ENCODE results near the gene NXPH4. TPM values are rescaled to one million over a fixed set of nuclear protein-coding genes. Genes with fewer than 3 reads are reported as not detected.

The NXPH4 gene
- total RNA-seq, 3 donors from 2014 or later = 0.25 TPM; not detected in 2

GRCh38 chr12:57268264-57268663, 51.7 kb downstream of the NXPH4 start:
- Histone ChIP-seq H3K4me3 (no peak overlapping the region), H3K36me3 (ENCODE audit: low read depth) (peaks cover 4% of the 10 kb centered on the region), H3K4me1 (ENCODE audit: low read depth) (no peaks in the 10 kb centered on the region), H3K9me3 (no peaks in the 10 kb centered on the region)
- TF ChIP-seq CTCF (IDR thresholded peaks at IDR 0.05) = no peak
- no peak for DNase-seq
- no peak for ATAC-seq
- intact Hi-C loops (cut with DNase I, micrococcal nuclease) = loop anchor here in 1 of 2 donors (10.0 kb wide), 1 partner anchor 187 kb away; the partner anchor contains the start of genes GLI1 and INHBE

GRCh38 chr12:57270966-57271470, 54.4 kb downstream of the NXPH4 start:
- intact Hi-C loops (cut with DNase I, micrococcal nuclease) = loop anchor here in 1 of 2 donors (10.0 kb wide), 1 partner anchor 184 kb away; the partner anchor contains the start of genes GLI1 and INHBE
- H3K36me3 ChIP-seq (ENCODE audit: low read depth) = peaks cover 4% of the 10 kb centered on the region
- H3K4me1 ChIP-seq (ENCODE audit: low read depth) = no peaks in the 10 kb centered on the region
- no peak for TF ChIP-seq CTCF (IDR thresholded peaks at IDR 0.05)
- H3K4me3 ChIP-seq = no peak overlapping the region
- no peaks in the 10 kb centered on the region for H3K9me3 ChIP-seq
- DNase-seq (no peak), ATAC-seq (no peak)

GRCh38 chr12:57272337-57273151, 56.0 kb downstream of the NXPH4 start:
- DNase-seq (no peak), ATAC-seq (no peak)
- Histone ChIP-seq H3K9me3 (no peaks in the 10 kb centered on the region), H3K4me3 (no peak overlapping the region), H3K36me3 (ENCODE audit: low read depth) (peaks cover 1% of the 10 kb centered on the region), H3K4me1 (ENCODE audit: low read depth) (no peaks in the 10 kb centered on the region)
- no peak for TF ChIP-seq CTCF (IDR thresholded peaks at IDR 0.05)
- intact Hi-C loops (cut with DNase I, micrococcal nuclease) = loop anchor here in 1 of 2 donors (10.0 kb wide), 1 partner anchor 182 kb away; the partner anchor contains the start of genes GLI1 and INHBE

GRCh38 chr12:57273516-57273915, 56.9 kb downstream of the NXPH4 start:
- Histone ChIP-seq H3K36me3 (ENCODE audit: low read depth) (no peaks in the 10 kb centered on the region), H3K4me1 (ENCODE audit: low read depth) (no peaks in the 10 kb centered on the region), H3K4me3 (no peak overlapping the region), H3K9me3 (no peaks in the 10 kb centered on the region)
- ATAC-seq = no peak
- intact Hi-C loops (cut with DNase I, micrococcal nuclease) = loop anchor here in 1 of 2 donors (10.0 kb wide), 1 partner anchor 181 kb away; the partner anchor contains the start of genes GLI1 and INHBE
- DNase-seq = no peak
- TF ChIP-seq CTCF (IDR thresholded peaks at IDR 0.05) = no peak

Small RNA genes lying within 50 kb of the gene (microRNA-seq; reads per million reads assigned to microRNA genes)
- gene MIR1228 = 1.6 reads per million

Other genes with a start within 250 kb of the NXPH4 start
- gene ZBTB39, start 210.2 kb upstream of the NXPH4 start, total RNA-seq = 1 to 10 TPM; 3.5 to 8.6 (median 4.6) TPM
- 1 to 10 TPM in 2 of 3 donors, under 1 TPM in 1; 0.81 to 2.0 (median 1.8) TPM for gene TAC3, start 200.3 kb upstream of the NXPH4 start, total RNA-seq
- 100 to 1,000 TPM; 167 to 444 (median 219) TPM for gene MYO1A, start 166.7 kb upstream of the NXPH4 start, total RNA-seq
- gene NEMP1, start 138.0 kb upstream of the NXPH4 start, total RNA-seq = 10 to 100 TPM in 2 of 3 donors, 1 to 10 TPM in 1; 6.3 to 16.9 (median 10.2) TPM
- gene NAB2, start 127.7 kb upstream of the NXPH4 start, total RNA-seq = 10 to 100 TPM in 1 of 3 donors, 1 to 10 TPM in 2; 2.6 to 29.3 (median 3.9) TPM
- gene STAT6, start 105.4 kb upstream of the NXPH4 start, total RNA-seq = 100 to 1,000 TPM; 219 to 286 (median 281) TPM
- gene LRP1, start 88.3 kb upstream of the NXPH4 start, total RNA-seq = 100 to 1,000 TPM; 128 to 223 (median 148) TPM
- not detected for gene LRP1-AS, start 69.2 kb upstream of the NXPH4 start, total RNA-seq
- 10 to 100 TPM; 34.7 to 67.4 (median 40.9) TPM for gene SHMT2, start 12.9 kb downstream of the NXPH4 start, total RNA-seq
- gene STAC3, start 34.4 kb downstream of the NXPH4 start, total RNA-seq = 1 to 10 TPM; 2.4 to 4.3 (median 3.3) TPM
- gene R3HDM2, start 214.2 kb downstream of the NXPH4 start, total RNA-seq = 10 to 100 TPM; 43.9 to 80.8 (median 80.6) TPM
- gene INHBC, start 218.0 kb downstream of the NXPH4 start, total RNA-seq = not detected
- not detected for gene INHBE, start 238.5 kb downstream of the NXPH4 start, total RNA-seq
- gene GLI1, start 243.0 kb downstream of the NXPH4 start, total RNA-seq = 1 to 10 TPM in 2 of 3 donors, under 1 TPM in 1; 0.46 to 2.0 (median 1.9) TPM

Measured in mucosa of descending colon (tissue), 3 donors.